Fibroblast of skin of left biceps (primary cell): ENCODE data around the gene AHDC1.
"Not testable (repeated sequence)": the region's sequence is repeated elsewhere in the genome, so short reads cannot be mapped to it uniquely, and the experiment has no call there.

Experiments used
- DNase-seq, 2 experiments: peaks; one replicate each; pipeline ENCODE4 v3.0.0-alpha.2; 2013; ENCODE audit warnings: low read depth in 2 of 2

AHDC1 gene, protein sequence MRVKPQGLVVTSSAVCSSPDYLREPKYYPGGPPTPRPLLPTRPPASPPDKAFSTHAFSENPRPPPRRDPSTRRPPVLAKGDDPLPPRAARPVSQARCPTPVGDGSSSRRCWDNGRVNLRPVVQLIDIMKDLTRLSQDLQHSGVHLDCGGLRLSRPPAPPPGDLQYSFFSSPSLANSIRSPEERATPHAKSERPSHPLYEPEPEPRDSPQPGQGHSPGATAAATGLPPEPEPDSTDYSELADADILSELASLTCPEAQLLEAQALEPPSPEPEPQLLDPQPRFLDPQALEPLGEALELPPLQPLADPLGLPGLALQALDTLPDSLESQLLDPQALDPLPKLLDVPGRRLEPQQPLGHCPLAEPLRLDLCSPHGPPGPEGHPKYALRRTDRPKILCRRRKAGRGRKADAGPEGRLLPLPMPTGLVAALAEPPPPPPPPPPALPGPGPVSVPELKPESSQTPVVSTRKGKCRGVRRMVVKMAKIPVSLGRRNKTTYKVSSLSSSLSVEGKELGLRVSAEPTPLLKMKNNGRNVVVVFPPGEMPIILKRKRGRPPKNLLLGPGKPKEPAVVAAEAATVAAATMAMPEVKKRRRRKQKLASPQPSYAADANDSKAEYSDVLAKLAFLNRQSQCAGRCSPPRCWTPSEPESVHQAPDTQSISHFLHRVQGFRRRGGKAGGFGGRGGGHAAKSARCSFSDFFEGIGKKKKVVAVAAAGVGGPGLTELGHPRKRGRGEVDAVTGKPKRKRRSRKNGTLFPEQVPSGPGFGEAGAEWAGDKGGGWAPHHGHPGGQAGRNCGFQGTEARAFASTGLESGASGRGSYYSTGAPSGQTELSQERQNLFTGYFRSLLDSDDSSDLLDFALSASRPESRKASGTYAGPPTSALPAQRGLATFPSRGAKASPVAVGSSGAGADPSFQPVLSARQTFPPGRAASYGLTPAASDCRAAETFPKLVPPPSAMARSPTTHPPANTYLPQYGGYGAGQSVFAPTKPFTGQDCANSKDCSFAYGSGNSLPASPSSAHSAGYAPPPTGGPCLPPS (N-terminal part only)

DNA sequence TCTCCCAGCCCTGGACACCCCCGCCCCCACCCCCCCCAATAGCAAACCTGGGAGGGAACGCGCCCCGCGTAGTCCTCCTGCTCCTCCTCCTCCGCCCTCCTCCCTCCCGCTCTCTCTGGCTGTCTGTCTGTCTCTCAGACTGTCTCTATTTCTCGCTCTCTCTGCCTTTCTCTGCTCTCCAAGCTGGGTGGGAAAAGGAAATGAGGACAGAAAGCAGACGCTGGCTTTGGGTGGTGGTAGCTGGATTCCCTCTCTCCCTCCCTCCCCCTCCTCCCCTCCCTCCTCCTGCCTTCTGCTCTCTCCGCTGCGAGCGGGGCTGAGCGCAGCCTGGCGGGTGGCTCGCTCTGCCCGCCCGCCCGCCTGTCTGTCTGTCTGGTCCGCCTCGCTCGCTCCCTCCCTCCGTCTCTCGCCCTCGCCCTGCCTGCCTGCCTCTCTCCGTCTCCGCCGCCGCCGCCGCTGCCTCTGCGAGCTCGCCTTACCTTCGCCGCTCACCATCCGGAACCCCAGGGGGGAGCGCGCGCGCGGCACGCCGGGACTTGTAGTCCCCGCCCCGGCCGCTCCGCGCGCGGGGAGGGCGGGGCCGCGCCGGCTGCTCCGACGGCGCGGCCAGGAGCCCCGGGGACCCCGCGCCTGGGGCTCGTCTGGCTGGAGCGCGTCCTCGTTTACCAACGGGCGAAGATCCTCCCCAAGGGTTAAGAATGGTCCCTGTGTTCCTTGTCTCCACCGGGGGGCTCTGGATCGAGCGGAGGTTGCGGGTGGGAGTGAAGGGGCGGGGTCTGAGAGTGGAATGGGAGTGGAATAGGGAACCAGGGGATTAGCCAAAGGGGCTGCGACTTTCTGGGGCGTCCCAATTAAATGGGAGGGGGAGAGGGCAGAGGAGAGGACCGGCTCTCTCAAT, at the start of gene AHDC1:
Gene AHDC1, minus strand, starts transcription at position 464 of the 898 bp plus-strand sequence. CDS start 52,029 bp downstream, outside the sequence.
- peak; percentile 69 to 73 for DNase-seq

DNA sequence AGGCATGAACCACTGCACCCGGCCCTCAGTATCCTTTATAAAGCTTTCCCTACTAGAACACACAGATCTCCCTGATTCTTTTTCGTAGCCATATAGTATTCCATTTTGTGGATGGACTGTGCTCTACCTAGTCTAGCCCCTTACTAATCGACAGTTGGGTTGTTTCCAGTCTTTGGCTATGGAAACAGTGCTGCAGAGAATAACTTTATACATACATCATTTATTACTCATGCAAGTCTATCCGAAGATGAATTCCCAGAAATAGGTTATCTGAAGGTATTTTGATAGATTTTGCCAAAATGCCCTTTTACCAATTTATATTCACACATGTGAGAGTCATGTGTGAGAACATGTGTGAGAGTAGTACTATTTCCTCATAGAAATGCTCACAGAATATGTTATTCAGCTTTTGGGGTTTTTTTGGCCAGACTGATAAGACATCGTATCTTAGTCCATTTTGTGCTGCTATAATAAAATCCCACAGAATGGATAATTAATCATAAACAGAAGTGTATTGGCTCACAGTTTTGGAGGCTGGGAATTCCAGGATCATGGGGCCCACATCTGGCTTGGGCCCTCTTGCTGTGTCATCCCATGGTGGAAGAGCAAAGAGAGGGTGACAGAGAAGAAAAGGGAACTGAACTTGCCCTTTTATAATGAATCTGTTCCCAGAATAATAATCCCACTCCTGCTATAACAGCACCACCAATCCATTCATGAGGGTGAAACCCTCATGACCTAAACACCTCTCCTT, 48.3 kb upstream of the AHDC1 start:
- DNase-seq: no peak

GRCh38 chr1:27650539-27651175, 46.7 kb upstream of the AHDC1 start:
- DNase-seq: peak in 1 of 2 experiments; percentile 63

DNA sequence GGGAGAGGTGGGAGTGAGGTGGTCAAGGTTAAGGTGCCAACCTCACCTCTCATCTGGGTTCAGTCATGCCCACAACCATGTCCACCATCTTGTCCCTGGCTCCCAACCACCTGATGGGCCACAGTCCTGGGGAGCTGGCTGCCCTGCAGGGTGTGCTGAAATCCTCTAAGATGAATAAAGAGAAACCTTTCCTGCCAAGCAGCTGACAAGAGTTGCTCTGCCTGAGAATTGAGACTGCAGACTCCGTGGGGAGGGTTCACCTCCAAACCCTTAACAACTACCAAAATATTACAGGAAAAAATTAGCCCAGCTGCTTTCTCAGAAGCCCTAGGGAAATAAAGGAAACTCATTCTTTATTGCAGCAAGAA, 46.2 kb upstream of the AHDC1 start:
- DNase-seq: no peak

GRCh38 chr1:27649306-27649635, 45.3 kb upstream of the AHDC1 start:
- no peak for DNase-seq

DNA sequence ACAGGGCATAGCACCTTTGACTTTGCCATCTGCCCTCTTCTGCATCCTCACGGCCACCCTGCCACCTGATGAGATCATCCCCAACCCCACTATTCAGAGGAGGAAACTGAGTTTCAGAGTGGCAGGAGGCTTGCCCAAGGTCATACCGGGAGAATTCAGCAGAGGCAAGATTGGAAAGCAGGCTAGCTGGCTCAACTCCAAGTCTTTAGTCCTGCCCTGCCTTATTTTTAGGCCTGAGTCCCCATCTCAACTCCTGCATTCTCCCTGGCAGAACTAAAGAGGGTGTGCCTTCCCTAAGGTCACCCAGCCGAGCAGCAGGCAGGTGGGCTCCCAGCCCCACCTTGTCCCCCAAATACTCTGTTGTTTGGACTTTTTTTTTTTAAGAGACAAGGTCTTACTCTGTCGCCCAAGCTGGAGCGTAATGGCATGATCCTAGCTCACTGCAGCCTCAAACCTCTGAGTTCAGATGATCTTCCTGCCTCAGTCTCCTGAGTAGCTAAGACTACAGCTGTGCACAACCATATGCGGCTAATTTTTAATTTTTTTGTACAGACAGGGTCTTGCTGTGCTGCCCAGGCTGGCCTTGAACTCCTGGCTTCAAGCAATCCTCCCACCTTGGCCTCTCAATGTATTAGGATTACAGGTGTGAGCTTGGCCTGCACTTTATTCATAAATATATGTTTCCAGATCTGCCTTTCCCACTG, 44.8 kb upstream of the AHDC1 start:
- DNase-seq: no peak

DNA sequence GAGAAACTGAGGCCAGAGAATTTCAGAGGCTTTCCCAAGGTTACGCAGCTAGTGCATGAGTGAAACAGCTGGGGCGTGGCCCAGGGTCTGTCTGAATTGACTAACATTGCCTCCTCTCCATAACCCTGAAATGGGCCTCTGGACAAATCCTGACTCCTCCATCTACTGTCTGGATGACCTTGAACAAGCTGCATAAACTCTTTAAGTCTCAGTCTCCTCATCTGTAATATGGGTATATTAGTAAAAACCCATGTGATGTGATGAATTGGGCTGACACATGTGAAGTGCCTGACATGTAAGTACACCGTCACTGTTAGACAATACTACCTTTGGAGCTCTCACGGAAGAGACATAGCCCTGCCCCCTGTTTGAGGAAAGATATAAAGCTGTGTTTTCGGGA, 43.4 kb upstream of the AHDC1 start:
- no peak for DNase-seq

- DNase-seq: no peak
These were observed 42.7 kb upstream of the AHDC1 start for GRCh38 chr1:27646676-27647075.

GRCh38 chr1:27645071-27645415, 41.1 kb upstream of the AHDC1 start:
- no peak for DNase-seq

GRCh38 chr1:27644369-27645070, 40.6 kb upstream of the AHDC1 start:
- no peak for DNase-seq

DNA sequence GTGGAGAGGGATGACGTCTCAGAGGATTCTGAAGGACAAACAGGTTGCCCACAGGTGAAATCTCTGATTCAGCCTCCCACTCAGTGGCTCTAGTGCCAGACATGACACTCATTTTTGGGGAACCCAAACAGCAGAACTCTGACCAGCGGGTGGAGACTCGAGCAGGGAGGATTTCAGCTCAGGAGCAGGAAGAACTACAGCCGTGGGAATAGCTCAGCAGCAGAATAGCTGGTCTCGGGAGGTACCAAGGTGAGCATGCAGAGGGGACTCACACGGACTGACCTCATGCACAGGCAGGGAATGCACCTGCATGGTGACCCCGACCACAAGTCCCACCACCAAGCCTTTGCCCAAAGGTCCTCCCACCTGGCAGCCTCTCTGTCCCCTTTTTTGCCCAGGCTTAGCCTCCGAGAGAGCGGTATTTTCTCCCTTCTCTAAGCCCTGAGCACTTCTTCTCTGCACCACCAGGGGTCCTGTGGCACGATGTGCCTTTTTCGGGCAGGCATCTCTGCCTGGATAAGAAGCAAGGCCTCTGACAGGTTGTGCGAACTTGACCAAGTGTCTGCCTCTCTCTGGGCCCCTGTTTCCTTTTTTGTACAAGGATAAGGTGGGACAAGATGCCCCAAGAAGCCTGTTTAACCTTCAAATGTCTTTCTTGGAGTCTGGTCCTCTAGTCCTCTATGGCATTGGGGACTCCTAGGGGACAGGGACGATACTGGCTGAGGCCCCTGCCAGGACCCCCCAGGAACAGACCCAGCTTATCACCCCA, 39.8 kb upstream of the AHDC1 start:
- no peak for DNase-seq

DNA sequence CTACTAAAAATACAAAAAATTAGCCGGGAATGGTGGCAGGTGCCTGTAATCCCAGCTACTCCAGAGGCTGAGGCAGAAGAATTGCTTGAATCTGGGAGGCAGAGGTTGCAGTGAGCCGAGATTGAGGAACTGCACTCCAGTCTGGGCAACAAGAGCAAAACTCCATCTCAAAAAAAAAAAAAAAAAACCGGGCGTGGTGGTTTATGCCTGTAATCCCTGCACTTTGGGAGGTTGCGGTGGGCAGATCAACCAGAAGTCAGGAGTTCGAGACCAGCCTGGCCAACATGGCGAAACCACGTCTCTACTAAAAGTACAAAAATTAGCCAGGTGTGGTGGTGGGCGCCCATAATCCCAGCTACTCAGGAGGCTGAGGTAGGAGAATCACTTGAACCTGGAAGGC, 36.6 kb upstream of the AHDC1 start:
- DNase-seq: not testable (repeated sequence)

- DNase-seq: no peak
These were observed 34.9 kb upstream of the AHDC1 start for GRCh38 chr1:27638805-27639204.

DNA sequence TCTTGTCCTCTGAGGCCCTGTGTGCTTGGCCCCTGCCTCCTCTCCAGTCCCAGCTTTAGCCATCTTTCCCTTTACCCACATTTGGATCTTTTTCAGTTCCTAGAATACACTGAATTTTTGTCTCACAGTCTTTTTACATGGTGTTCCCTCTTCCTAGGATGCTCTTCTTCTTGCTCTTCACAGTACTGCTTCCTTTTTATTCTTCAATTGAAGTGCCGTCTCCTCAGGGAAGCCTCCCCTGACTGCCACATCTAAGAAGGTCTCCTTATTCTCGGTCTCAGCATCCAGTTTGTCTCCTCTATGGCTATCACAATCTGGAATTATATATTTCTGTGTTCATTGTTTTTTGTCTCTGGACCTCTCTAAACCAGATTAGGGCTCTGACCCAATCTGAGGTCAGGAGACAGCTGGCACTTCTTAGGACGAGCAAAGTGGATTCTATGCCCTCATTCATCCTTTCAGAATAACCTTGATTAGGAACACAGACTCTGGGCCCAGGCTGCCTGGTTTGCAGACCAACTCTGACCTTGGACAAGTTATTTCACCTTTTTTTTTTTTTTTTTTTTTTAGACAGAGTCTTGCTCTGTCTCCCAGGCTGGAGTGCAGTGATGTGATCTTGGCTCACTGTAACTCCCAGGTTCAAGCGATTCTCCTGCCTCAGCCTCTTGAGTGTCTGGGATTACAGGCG, 34.2 kb upstream of the AHDC1 start:
- DNase-seq: no peak

DNA sequence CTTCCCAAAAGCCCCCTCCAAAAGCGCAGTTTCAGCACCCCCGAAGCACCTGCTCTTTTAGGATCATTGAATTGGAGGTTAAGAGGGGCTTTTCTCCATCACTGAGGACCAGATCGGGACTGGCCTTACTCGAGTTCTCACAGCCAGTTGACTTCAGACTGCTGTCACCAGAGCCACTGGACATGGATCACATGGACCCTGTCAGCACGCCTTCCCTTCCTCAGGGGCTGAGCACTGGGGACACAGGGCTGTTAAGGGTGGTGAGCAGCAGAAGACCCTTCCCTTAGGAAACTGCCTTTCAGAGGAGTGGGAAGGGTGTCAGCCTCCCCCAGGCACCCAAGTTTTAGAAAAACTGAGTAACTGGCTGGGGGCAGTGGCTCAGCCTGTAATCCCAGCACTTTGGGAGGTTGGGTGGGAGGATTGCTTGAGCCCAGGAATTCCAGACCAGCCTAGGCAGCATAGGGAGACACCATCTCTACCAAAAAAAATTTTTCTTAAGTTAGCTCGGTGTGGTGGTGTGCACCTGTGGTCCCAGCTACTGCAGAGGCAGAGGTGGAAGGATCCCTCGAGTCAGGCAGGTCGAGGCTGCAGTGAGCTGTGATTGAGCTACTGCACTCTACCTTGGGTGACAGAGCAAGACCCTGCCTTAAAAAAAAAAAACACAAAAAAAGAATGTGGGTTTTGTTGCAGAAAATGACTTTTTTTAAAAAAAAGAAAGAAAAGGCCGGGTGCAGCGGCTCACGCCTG, 31.6 kb upstream of the AHDC1 start:
- no peak for DNase-seq

DNA sequence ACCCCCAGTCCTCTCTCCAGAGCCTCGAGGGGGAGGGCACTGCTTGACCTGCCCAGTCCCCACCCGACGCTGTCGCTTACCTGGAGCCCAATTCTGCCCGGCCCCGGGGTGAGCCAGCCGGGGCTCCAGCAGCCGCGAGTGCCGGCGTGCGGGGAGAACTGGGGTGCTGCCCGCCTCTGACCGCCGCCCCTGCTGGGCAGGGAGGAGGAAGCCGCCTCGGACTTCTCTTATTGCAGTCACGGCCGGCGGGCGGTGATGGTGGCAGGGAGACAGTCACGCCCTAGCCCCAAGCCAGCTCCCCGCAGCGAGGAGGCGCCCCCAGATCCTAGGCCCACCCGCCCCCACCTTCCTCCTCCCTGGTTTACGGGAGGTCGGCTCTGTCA, 31.0 kb upstream of the AHDC1 start, which contains the start of gene FGR:
Gene FGR, minus strand, starts transcription at position 201 of the 383 bp plus-strand sequence. CDS start 11,269 bp downstream, outside the sequence.
- DNase-seq: no peak
